GM18520 (cell line): ENCODE results near the gene SRP68.
"Not testable (repeated sequence)": the region's sequence is repeated elsewhere in the genome, so short reads cannot be mapped to it uniquely, and the experiment has no call there.

Experiments
- ATAC-seq: cut with Tn5 transposase; IDR thresholded peaks from one replicate; pipeline ENCODE4 v1.9.1; 2021; ENCODE audit not compliant: unreplicated experiment

Gene SRP68

GRCh38 chr17:76048025-76048605 is 24.2 kb downstream of the SRP68 start:
- ATAC-seq = no peak

GRCh38 chr17:76046064-76046463 is 26.3 kb downstream of the SRP68 start:
- ATAC-seq = no peak

GRCh38 chr17:76044475-76045007 is 27.8 kb downstream of the SRP68 start:
- not testable (repeated sequence) for ATAC-seq

- ATAC-seq = not testable (repeated sequence)
These were observed 29.4 kb downstream of the SRP68 start for GRCh38 chr17:76042868-76043267.

GRCh38 chr17:76040376-76040775 is 31.9 kb downstream of the SRP68 start:
- no peak for ATAC-seq

- no peak for ATAC-seq
These were observed 33.2 kb downstream of the SRP68 start for GRCh38 chr17:76039121-76039520.

GRCh38 chr17:76038050-76038449 is 34.3 kb downstream of the SRP68 start:
- no peak for ATAC-seq

GRCh38 chr17:76036497-76037261 is 35.6 kb downstream of the SRP68 start:
- ATAC-seq = no peak

GRCh38 chr17:76034428-76035350 is 37.6 kb downstream of the SRP68 start:
- no peak for ATAC-seq

GRCh38 chr17:76033139-76033538 is 39.2 kb downstream of the SRP68 start:
- ATAC-seq = no peak

GRCh38 chr17:76032780-76033108 is 39.6 kb downstream of the SRP68 start:
- ATAC-seq = no peak

GRCh38 chr17:76032073-76032779 is 40.1 kb downstream of the SRP68 start:
- ATAC-seq = no peak

GRCh38 chr17:76027159-76027839 is 45.0 kb downstream of the SRP68 start, which contains the start of gene EVPL:
Gene EVPL (minus strand): TSS chr17:76027306. CDS start chr17:76027198, 108 bp downstream.
- ATAC-seq = no peak

GRCh38 chr17:76026714-76027158 is 45.6 kb downstream of the SRP68 start:
- ATAC-seq = no peak

GRCh38 chr17:76025294-76025693 is 47.0 kb downstream of the SRP68 start:
- ATAC-seq = no peak

- ATAC-seq = no peak
These were observed 48.0 kb downstream of the SRP68 start for GRCh38 chr17:76024353-76024752.

- no peak for ATAC-seq
These were observed 48.4 kb downstream of the SRP68 start for GRCh38 chr17:76023900-76024237.

GRCh38 chr17:76022973-76023899 is 49.1 kb downstream of the SRP68 start:
- no peak for ATAC-seq

GRCh38 chr17:76022285-76022684 is 50.0 kb downstream of the SRP68 start:
- ATAC-seq = no peak
